C4-2B (cell line): Measurements from ENCODE around the gene F12.

Experiments used
- ZFX ChIP-seq: fragments of 450-650 bp; IDR thresholded peaks from 2 replicates; pipeline ENCODE4 v1.6.1; 2017
- TF ChIP-seq, protein P1 (sequence below): fragments of 450-650 bp; conservative IDR thresholded peaks from 2 replicates; pipeline ENCODE4 v1.5.1; 2017; ENCODE audit warnings: mild to moderate bottlenecking

DNA sequence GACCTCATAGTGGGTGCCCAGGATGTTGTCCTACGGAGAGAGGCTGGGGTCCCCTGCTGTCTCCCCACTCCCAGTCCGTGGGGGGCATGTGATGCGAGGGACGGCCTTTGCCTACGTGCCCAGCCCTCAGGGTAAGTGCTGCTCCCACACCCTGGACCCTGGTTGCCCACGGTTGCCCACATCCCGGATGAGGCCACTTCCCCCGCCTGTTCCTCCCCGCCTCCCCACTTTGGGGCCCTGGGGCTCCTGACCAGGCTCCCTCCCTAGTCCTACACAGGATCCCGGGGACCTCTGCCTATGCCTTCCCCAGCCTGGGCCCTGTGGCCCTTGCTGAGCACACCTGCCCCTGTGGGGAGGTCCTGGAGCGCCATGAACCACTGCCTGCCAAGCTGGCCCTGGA is 23.6 kb downstream of the F12 start:
- TF ChIP-seq, protein P1, sequence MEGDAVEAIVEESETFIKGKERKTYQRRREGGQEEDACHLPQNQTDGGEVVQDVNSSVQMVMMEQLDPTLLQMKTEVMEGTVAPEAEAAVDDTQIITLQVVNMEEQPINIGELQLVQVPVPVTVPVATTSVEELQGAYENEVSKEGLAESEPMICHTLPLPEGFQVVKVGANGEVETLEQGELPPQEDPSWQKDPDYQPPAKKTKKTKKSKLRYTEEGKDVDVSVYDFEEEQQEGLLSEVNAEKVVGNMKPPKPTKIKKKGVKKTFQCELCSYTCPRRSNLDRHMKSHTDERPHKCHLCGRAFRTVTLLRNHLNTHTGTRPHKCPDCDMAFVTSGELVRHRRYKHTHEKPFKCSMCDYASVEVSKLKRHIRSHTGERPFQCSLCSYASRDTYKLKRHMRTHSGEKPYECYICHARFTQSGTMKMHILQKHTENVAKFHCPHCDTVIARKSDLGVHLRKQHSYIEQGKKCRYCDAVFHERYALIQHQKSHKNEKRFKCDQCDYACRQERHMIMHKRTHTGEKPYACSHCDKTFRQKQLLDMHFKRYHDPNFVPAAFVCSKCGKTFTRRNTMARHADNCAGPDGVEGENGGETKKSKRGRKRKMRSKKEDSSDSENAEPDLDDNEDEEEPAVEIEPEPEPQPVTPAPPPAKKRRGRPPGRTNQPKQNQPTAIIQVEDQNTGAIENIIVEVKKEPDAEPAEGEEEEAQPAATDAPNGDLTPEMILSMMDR = no peak
- TF ChIP-seq ZFX = no peak
